ENCODE results near the gene NCAM1.

Gene NCAM1

GRCh38 chr11:113317339-113317738 is 356.1 kb downstream of the NCAM1 start:
- no peak for DNase-seq

GRCh38 chr11:113319085-113319484 is 357.9 kb downstream of the NCAM1 start:
- no peak for DNase-seq

GRCh38 chr11:113322158-113322557 is 360.9 kb downstream of the NCAM1 start:
- no peak for DNase-seq

- no peak for DNase-seq
Observed at GRCh38 chr11:113324250-113324649, 363.0 kb downstream of the NCAM1 start.
